OCI-LY3 (cell line): ENCODE data around the gene PLAC9.

Experiments
- CTCF ChIP-seq: fragments of 200-600, 300-600 bp; sonication (generic); IDR thresholded peaks from 2 replicates; pipeline ENCODE4 v1.5.1; 2014; ENCODE audit warnings: antibody characterized with exemption, low read length, low read depth
- EZH2phosphoT487 ChIP-seq: fragments of 200-600 bp; shearing (Covaris generic); IDR thresholded peaks from 2 replicates; pipeline ENCODE4 v1.6.1; 2018; ENCODE audit warnings: antibody characterized with exemption, mixed run types, low read depth

- TF ChIP-seq CTCF (no peak), EZH2phosphoT487 (no peak)
Observed at GRCh38 chr10:80166581-80167470, 34.3 kb downstream of the PLAC9 start.
